HepG2 (cell line): ENCODE data around the gene USP11. TPM values are rescaled to one million over a fixed set of nuclear protein-coding genes. Genes with fewer than 3 reads are reported as not detected.

ENCODE experiments used
- ATAC-seq: fragments of 200-7000 bp; cut with Tn5 transposase; 3 replicates; pipeline ENCODE4 v1.9.1; 2020; ENCODE audit warnings: mild to moderate bottlenecking, moderate library complexity
- BruUV-seq: library from RNA; stranded (reverse); fragments of 400-500 nt; replicated peaks from 2 replicates; lab custom pipeline; 2021; lab: Mats Ljungman, UMichigan
- CTCF ChIA-PET: fragments of 300-600 bp; formaldehyde crosslinking; extraction: SDS; loops from one replicate; lab custom pipeline; 2021; ENCODE audit warnings: low total read pairs, inconsistent platforms, low intra/inter-chr PET ratio; lab: Yijun Ruan, JAX
- POLR2A ChIA-PET: fragments of 350-600 bp; sonication (Branson Sonifier 250); formaldehyde crosslinking; loops from one replicate; lab custom pipeline; 2020; ENCODE audit warnings: antibody characterized with exemption, inconsistent platforms; lab: Yijun Ruan, JAX
- DNase-seq: peaks from one replicate; pipeline ENCODE4 v3.0.0-alpha.2; 2015; ENCODE audit warnings: low spot score
- FAIRE-seq: peaks from 3 replicates; lab custom pipeline; 2011; peaks lifted over from hg19 to GRCh38; lab: Jason Lieb, UNC
- H2AFZ ChIP-seq: one replicate; pipeline ENCODE4 v1.6.1; 2011; ENCODE audit warnings: low read length, inconsistent platforms
- H3K27ac ChIP-seq: fragments of 300-600 bp; 3 replicates; pipeline ENCODE4 v1.8.0; 2011; ENCODE audit warnings: mixed run types, mild to moderate bottlenecking, mixed read lengths, low read length, inconsistent platforms; ENCODE audit not compliant: insufficient read depth; ENCODE audit errors: extremely low read length
- H3K27me3 ChIP-seq, 2 experiments: fragments of 200-600 bp in 1 of 2; 2 replicates in 1 of 2; 3 replicates in 1 of 2; pipeline versions ENCODE4 v1.6.0 to v1.8.0; 2011; ENCODE audit warnings: low read length in 2 of 2, mild to moderate bottlenecking in 2 of 2, moderate library complexity in 2 of 2, inconsistent platforms in 1 of 2; ENCODE audit not compliant: insufficient read depth in 2 of 2, control insufficient read depth in 1 of 2
- H3K36me3 ChIP-seq, 2 experiments: fragments of 200-600 bp in 1 of 2; replicated peaks in 1 of 2; 2 replicates in 1 of 2; 3 replicates in 1 of 2; pipeline versions ENCODE4 v1.5.1 to v1.8.0; 2011; ENCODE audit warnings: low read length in 2 of 2, inconsistent platforms in 1 of 2; ENCODE audit not compliant: insufficient read depth in 2 of 2, control insufficient read depth in 1 of 2
- H3K4me1 ChIP-seq: 2 replicates; pipeline ENCODE4 v1.5.1; 2012; ENCODE audit warnings: low read length, inconsistent platforms; ENCODE audit not compliant: insufficient read depth
- H3K4me2 ChIP-seq: 2 replicates; pipeline ENCODE4 v1.6.0; 2011; ENCODE audit warnings: low read depth, low read length, inconsistent platforms
- H3K4me3 ChIP-seq, 3 experiments: fragments of 200-600 bp in 1 of 3; sonication (generic), shearing (Covaris generic) in 1 of 3; replicated peaks in 1 of 3; 2 replicates each; pipeline ENCODE4 v1.5.1; 2011 to 2016; ENCODE audit warnings: low read length in 3 of 3, inconsistent platforms in 2 of 3, low read depth in 2 of 3, mild to moderate bottlenecking in 2 of 3, control low read depth in 1 of 3, mixed read lengths in 1 of 3; ENCODE audit not compliant: insufficient read depth in 1 of 3
- H3K79me2 ChIP-seq: one replicate; pipeline ENCODE4 v1.6.1; 2011; ENCODE audit warnings: low read length, inconsistent platforms; ENCODE audit not compliant: insufficient read depth
- H3K9ac ChIP-seq: 2 replicates; pipeline ENCODE4 v1.6.0; 2011; ENCODE audit warnings: mild to moderate bottlenecking, low read depth, low read length, inconsistent platforms; ENCODE audit not compliant: insufficient read depth
- H3K9me3 ChIP-seq: 2 replicates; pipeline ENCODE4 v1.5.1; 2012; ENCODE audit warnings: mild to moderate bottlenecking, low read length
- H4K20me1 ChIP-seq: 2 replicates; pipeline ENCODE4 v1.6.0; 2011; ENCODE audit warnings: inconsistent platforms, mild to moderate bottlenecking, low read length, moderate library complexity; ENCODE audit not compliant: insufficient read depth
- KDM5B ChIP-seq: sonication (generic); formaldehyde crosslinking; IDR thresholded peaks from 2 replicates; pipeline ENCODE4 v1.4.0; 2020; ENCODE audit warnings: missing genetic modification reagents, mild to moderate bottlenecking, borderline replicate concordance
- NCOR1 ChIP-seq: fragments of 200-600 bp; sonication (generic); IDR thresholded peaks from 2 replicates; pipeline ENCODE4 v1.7.0; 2017; ENCODE audit warnings: antibody characterized with exemption, low read length, borderline replicate concordance
- RARG ChIP-seq: sonication (generic); formaldehyde crosslinking; IDR thresholded peaks from 2 replicates; pipeline ENCODE4 v1.4.0; 2020; ENCODE audit warnings: low read depth, mild to moderate bottlenecking, missing genetic modification reagents
- REXO4 ChIP-seq: sonication (generic); formaldehyde crosslinking; IDR thresholded peaks from 2 replicates; pipeline ENCODE4 v1.8.0; 2022; ENCODE audit warnings: missing genetic modification reagents, mild to moderate bottlenecking, borderline replicate concordance
- TRAFD1 ChIP-seq: sonication (generic); formaldehyde crosslinking; IDR thresholded peaks from 2 replicates; pipeline ENCODE4 v1.5.1; 2020; ENCODE audit warnings: missing genetic modification reagents, mild to moderate bottlenecking, borderline replicate concordance
- ZNF12 ChIP-seq: sonication (generic); formaldehyde crosslinking; IDR thresholded peaks from 2 replicates; pipeline ENCODE4 v1.5.0; 2020; ENCODE audit warnings: missing genetic modification reagents
- ZNF343 ChIP-seq: sonication (generic); formaldehyde crosslinking; IDR thresholded peaks from 2 replicates; pipeline ENCODE4 v1.4.0; 2020; ENCODE audit warnings: mild to moderate bottlenecking, missing genetic modification reagents
- ZNF414 ChIP-seq: sonication (generic); formaldehyde crosslinking; IDR thresholded peaks from 2 replicates; pipeline ENCODE4 v1.5.0; 2020; ENCODE audit warnings: missing genetic modification reagents
- ZNF782 ChIP-seq: sonication (generic); formaldehyde crosslinking; IDR thresholded peaks from 2 replicates; pipeline ENCODE4 v1.4.0; 2020; ENCODE audit warnings: missing genetic modification reagents, mild to moderate bottlenecking, borderline replicate concordance
- WGBS: methylation state at CpG from one replicate; pipeline ENCODE4 v1.1.6; 2017; ENCODE audit warnings: low lambda C conversion rate; 5-methylcytosine and 5-hydroxymethylcytosine counted together
- in situ Hi-C: cut with HindIII; loops from 2 replicates; pipeline ENCODE4 v1.10.0; 2017; ENCODE audit warnings: low pct_unique_long_range_greater_than_20kb; ENCODE audit not compliant: extremely low pct_ligation_motif_present
- intact Hi-C: fragments of 100-400 bp; cut with micrococcal nuclease; formaldehyde crosslinking; loops from one replicate; pipeline ENCODE4 v1.10.0; 2022; ENCODE audit not compliant: unreplicated experiment
- polyA plus RNA-seq, 8 experiments: library from polyadenylated mRNA; depleted of rRNA in 3 of 8; stranded (reverse) in 7 of 8; unstranded in 1 of 8; fragments of >200 nt; fragmentation: Illumina TruSeq in 4 of 8; extraction: Trizol in 4 of 8; gene quantifications; 2 replicates each; pipeline versions ENCODE4 v1.2.1 to v1.2.3, GENCODE V29; 2011 to 2016; ENCODE audit warnings: low read depth in 4 of 8, missing spikeins in 1 of 8, mixed read lengths in 1 of 8; ENCODE audit not compliant: insufficient read depth in 1 of 8
- total RNA-seq, 5 experiments: library from RNA; depleted of rRNA; stranded (reverse); fragments of >200 nt; fragmentation: Illumina TruSeq; extraction: Trizol; gene quantifications; 2 replicates each; pipeline ENCODE4 v1.2.3, GENCODE V29; 2016; ENCODE audit warnings: low read depth in 1 of 5
- TF ChIP-seq, protein P1 (sequence below): sonication (generic); formaldehyde crosslinking; IDR thresholded peaks from 2 replicates; pipeline ENCODE4 v1.4.0; 2020; ENCODE audit warnings: missing genetic modification reagents

Gene USP11
- total and polyA plus RNA-seq, 2 of the 13 experiments (the other 11 are each of a cell fraction or from before 2014, with no cell fraction given) = 23.8 to 31.7 TPM

DNA sequence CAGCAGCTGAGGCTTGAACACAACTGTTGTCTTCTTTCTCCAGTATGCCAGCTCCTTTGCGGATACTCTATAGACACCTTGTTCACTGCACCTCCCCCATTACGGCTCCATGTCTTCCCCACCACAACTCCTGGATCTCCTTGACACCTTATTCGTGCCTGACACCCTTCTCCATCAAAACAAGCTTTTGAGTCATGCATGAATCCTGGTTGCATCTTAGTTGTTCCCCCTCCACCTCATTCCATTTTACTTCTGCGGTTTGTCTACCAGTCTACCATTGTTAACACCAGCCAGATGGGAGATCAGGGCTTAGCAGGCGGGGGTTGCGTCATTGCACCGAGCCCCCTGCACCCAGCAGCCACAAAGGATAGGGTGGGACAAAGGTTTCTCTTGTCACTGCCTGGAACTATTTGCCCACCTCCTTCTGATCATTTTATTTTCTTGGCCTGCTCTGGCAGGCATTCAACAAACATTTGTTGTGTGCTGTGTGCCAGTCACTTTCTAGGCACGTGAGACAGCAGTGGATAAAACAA is 16.4 kb upstream of the USP11 start:
- DNase-seq (no peak), FAIRE-seq (no peak), ATAC-seq (no peak)
- peak overlapping the region; percentile 80 for H3K27ac ChIP-seq
- CTCF ChIA-PET = no interaction called here
- no peaks in the 10 kb centered on the region for H3K9me3 ChIP-seq
- H3K36me3 ChIP-seq = peaks cover 6 to 19% of the 10 kb centered on the region in 2 experiments; a peak in 2 of 5 replicates
- H4K20me1 ChIP-seq = peaks cover 22% of the 10 kb centered on the region
- H2AFZ ChIP-seq = no peak overlapping the region
- peaks cover 26% of the 10 kb centered on the region for H3K79me2 ChIP-seq
- POLR2A ChIA-PET = interaction anchor here (2.0 to 6.2 kb wide), 2 partner anchors 8 to 16 kb away, joined by 9 to 69 read pairs; partner anchors contain the start of gene USP11
- intact Hi-C loops = no loop called here
- no peak overlapping the region for H3K4me2 ChIP-seq
- no peaks in the 10 kb centered on the region for H3K27me3 ChIP-seq
- H3K4me3 ChIP-seq = no peak overlapping the region
- in situ Hi-C loops = no loop called here
- H3K9ac ChIP-seq = peak overlapping the region; percentile 52; the same call in 1 of the 2 replicates
- WGBS = 86% methylated on average over 8 of the region's 8 CpGs
- H3K4me1 ChIP-seq = peaks cover 35% of the 10 kb centered on the region
- TF ChIP-seq KDM5B (CRISPR knock-in tag) = no peak
- TF ChIP-seq RARG (CRISPR knock-in tag) = no peak
- no peak for TF ChIP-seq ZNF782 (CRISPR knock-in tag)
- no peak for TF ChIP-seq REXO4
- no peak for TF ChIP-seq NCOR1
- no peak for TF ChIP-seq ZNF343
- no peak for TF ChIP-seq TRAFD1
- TF ChIP-seq, protein P1, sequence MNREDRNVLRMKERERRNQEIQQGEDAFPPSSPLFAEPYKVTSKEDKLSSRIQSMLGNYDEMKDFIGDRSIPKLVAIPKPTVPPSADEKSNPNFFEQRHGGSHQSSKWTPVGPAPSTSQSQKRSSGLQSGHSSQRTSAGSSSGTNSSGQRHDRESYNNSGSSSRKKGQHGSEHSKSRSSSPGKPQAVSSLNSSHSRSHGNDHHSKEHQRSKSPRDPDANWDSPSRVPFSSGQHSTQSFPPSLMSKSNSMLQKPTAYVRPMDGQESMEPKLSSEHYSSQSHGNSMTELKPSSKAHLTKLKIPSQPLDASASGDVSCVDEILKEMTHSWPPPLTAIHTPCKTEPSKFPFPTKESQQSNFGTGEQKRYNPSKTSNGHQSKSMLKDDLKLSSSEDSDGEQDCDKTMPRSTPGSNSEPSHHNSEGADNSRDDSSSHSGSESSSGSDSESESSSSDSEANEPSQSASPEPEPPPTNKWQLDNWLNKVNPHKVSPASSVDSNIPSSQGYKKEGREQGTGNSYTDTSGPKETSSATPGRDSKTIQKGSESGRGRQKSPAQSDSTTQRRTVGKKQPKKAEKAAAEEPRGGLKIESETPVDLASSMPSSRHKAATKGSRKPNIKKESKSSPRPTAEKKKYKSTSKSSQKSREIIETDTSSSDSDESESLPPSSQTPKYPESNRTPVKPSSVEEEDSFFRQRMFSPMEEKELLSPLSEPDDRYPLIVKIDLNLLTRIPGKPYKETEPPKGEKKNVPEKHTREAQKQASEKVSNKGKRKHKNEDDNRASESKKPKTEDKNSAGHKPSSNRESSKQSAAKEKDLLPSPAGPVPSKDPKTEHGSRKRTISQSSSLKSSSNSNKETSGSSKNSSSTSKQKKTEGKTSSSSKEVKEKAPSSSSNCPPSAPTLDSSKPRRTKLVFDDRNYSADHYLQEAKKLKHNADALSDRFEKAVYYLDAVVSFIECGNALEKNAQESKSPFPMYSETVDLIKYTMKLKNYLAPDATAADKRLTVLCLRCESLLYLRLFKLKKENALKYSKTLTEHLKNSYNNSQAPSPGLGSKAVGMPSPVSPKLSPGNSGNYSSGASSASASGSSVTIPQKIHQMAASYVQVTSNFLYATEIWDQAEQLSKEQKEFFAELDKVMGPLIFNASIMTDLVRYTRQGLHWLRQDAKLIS (CRISPR knock-in tag) = no peak
- TF ChIP-seq ZNF414 (CRISPR knock-in tag) = no peak
- no peak for TF ChIP-seq ZNF12 (CRISPR knock-in tag)
- TF ChIP-seq, all 625 proteins: peak for 0
- no TSS peak for BruUV-seq
